HG03439 (cell line): Measurements from ENCODE around the gene PKD1L1.
A peak's percentile ranks its signal among the peaks of the same experiment; 100 is the strongest.
"Not testable (repeated sequence)": the region's sequence is repeated elsewhere in the genome, so short reads cannot be mapped to it uniquely, and the experiment has no call there.

ENCODE experiments used
- ATAC-seq: cut with Tn5 transposase; IDR thresholded peaks from one replicate; pipeline ENCODE4 v1.9.1; 2021; ENCODE audit warnings: mild to moderate bottlenecking, moderate library complexity; ENCODE audit not compliant: unreplicated experiment

The PKD1L1 gene

GRCh38 chr7:47939425-47940036 is 8.7 kb downstream of the PKD1L1 start:
- no peak for ATAC-seq

- ATAC-seq: no peak
Measured at GRCh38 chr7:47938574-47939165, 9.6 kb downstream of the PKD1L1 start.

GRCh38 chr7:47937711-47938573 is 10.3 kb downstream of the PKD1L1 start:
- peak; percentile 32 for ATAC-seq

- peak; percentile 98 for ATAC-seq
Measured at GRCh38 chr7:47937065-47937687, 11.1 kb downstream of the PKD1L1 start.

- ATAC-seq: no peak
Measured at GRCh38 chr7:47936323-47936722, 11.9 kb downstream of the PKD1L1 start.

- ATAC-seq: no peak
Measured at GRCh38 chr7:47935336-47935735, 12.9 kb downstream of the PKD1L1 start.

GRCh38 chr7:47934831-47935230 is 13.4 kb downstream of the PKD1L1 start:
- ATAC-seq: no peak

- ATAC-seq: no peak
Measured at GRCh38 chr7:47933215-47933614, 15.1 kb downstream of the PKD1L1 start.

- ATAC-seq: no peak
Measured at GRCh38 chr7:47932466-47933037, 15.7 kb downstream of the PKD1L1 start.

GRCh38 chr7:47932016-47932415 is 16.2 kb downstream of the PKD1L1 start:
- ATAC-seq: no peak

GRCh38 chr7:47931005-47932004 is 17.0 kb downstream of the PKD1L1 start:
- no peak for ATAC-seq

- no peak for ATAC-seq
Measured at GRCh38 chr7:47924266-47924665, 24.0 kb downstream of the PKD1L1 start.

GRCh38 chr7:47923081-47923875 is 25.0 kb downstream of the PKD1L1 start:
- ATAC-seq: not testable (repeated sequence)

- ATAC-seq: not testable (repeated sequence)
Measured at GRCh38 chr7:47916514-47916913, 31.8 kb downstream of the PKD1L1 start.

- ATAC-seq: no peak
Measured at GRCh38 chr7:47915616-47915976, 32.7 kb downstream of the PKD1L1 start.

GRCh38 chr7:47914717-47915615 is 33.3 kb downstream of the PKD1L1 start:
- no peak for ATAC-seq

GRCh38 chr7:47912332-47912731 is 35.9 kb downstream of the PKD1L1 start:
- ATAC-seq: no peak

GRCh38 chr7:47908720-47909119 is 39.5 kb downstream of the PKD1L1 start:
- no peak for ATAC-seq
